ENCODE data around the gene SERPINA3.
"Not testable (repeated sequence)": the region's sequence is repeated elsewhere in the genome, so short reads cannot be mapped to it uniquely, and the experiment has no call there.

SERPINA3 gene

DNA sequence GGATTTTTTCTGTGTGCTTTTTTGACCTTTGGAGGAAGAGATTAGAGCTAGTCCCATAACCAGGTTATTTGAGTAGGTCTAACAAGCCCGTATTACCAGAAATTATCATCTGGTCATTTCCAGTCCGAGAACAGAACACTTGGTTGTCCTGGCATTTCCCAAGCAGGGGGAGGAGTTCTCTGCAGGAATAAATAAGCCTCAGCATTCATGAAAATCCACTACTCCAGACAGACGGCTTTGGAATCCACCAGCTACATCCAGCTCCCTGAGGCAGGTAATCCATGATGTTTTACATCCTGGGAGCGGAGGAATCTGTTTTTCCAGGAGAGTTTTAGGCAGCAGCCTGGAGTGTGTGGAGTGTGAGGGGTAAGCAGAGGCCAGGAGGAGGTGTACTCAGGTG lies at the start of gene SERPINA3:
Gene SERPINA3 (plus strand): TSS at position 218 of the 400 bp plus-strand sequence. CDS start 2,051 bp downstream, outside the sequence.
- DNase-seq (ENCODE audit: low read depth): no peak

DNA sequence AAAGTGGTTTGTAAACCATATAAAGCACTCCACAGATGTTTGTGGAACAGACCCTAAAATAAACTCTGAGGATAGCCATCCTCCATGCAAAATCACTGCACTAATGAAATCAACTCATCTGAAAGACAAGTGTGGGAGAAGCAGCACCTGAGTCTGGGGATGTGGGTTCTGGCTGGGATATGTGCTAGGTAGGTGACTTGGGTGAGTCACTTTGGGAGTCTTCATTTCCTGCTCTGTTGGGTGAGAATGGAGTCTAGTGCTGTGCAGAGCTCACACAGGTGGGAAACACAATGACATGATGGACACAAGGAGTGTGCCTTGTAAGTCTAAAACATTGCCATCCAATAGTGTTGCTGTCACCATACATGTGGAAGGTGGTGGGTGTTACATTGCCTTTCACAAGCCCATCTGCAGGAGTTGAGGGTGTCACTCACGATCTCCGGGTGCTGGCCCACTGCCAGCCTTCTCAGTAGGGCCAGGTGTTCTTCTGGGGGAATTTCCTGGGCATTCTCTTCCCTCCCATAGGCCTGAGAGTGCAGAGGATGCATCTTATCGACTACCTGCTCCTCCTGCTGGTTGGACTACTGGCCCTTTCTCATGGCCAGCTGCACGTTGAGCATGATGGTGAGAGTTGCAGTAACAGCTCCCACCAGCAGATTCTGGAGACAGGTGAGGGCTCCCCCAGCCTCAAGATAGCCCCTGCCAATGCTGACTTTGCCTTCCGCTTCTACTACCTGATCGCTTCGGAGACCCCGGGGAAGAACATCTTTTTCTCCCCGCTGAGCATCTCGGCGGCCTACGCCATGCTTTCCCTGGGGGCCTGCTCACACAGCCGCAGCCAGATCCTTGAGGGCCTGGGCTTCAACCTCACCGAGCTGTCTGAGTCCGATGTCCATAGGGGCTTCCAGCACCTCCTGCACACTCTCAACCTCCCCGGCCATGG lies 49.0 kb upstream of the SERPINA3 start:
- no peak for DNase-seq (ENCODE audit: low read depth)

DNA sequence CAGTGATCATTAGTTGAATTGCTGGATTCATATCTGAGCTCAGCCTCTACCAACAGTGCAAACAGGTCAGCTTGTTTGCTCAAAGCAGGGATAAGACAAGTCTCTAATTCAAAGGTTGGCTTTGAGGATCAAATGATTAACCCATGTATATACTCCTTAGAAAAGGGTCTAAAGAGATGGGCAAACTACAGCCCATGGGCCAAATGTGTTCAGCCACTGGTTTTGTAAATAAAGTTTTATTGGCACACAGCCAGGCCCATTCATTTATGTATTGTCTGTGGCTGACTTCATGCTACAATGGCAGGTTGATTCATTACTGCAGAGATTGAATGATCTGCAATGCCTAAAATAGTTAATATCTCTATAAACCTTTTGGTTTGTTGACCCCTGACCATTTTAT lies 47.8 kb upstream of the SERPINA3 start:
- no peak for DNase-seq (ENCODE audit: low read depth)

DNA sequence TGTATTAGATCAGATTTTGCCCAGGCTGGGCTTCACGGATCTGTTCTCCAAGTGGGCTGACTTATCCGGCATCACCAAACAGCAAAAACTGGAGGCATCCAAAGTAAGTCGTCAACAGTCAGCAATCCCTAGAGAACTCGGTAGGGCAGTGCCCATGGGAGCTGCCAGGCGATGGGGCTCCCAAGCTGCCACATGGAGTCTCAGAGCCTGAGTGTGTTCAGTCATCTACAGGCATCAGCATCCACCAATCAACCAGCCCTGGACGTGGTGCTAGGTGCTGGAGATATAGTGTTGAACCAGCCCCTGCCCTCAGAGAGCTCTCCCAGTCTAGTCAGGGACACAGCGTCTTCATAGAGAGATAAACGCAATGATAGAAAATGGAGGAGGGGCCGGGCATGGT lies 44.0 kb upstream of the SERPINA3 start:
- no peak for DNase-seq (ENCODE audit: low read depth)

DNA sequence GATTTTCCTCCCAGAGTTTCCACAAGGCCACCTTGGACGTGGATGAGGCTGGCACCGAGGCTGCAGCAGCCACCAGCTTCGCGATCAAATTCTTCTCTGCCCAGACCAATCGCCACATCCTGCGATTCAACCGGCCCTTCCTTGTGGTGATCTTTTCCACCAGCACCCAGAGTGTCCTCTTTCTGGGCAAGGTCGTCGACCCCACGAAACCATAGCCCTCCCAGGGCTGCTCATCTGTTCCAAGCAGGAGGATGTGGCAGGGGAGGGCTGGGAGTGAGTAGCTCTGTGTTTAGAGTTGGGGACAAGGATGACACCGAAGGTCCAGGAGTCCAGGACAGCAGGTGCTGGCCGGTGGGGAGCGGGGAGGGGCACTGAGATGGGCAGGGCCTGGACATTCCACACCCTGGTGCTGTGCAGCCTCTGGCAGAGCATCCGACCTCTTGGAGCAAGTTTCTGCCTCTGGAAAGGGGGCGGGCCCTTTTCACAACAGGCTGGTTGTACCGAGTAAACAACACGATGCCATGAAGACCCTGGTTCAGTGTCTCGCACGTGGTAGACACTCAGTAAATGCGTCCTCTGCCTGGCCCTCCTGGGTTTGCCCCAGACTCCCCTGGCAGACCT lies 42.7 kb upstream of the SERPINA3 start:
- no peak for DNase-seq (ENCODE audit: low read depth)

DNA sequence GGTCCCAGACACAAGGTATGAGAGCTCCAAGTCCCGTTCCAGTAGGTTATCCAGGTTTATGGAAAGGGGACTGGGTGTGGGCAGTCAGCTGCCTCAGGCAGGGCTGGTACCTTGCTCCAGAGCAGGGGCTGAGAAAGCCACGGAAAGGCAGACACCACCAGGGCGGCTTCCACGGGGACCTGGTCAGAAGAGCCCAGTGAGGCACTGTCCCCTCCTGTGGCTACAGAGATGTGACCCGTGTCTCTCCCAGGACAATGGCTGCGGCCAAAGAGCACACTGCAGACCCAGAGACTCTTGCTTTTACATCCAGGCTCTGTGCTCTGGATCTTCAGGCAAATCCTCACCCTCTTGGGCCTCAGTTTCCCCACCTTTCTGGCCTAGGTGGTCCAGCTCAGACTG lies 42.2 kb upstream of the SERPINA3 start:
- DNase-seq (ENCODE audit: low read depth): no peak

DNA sequence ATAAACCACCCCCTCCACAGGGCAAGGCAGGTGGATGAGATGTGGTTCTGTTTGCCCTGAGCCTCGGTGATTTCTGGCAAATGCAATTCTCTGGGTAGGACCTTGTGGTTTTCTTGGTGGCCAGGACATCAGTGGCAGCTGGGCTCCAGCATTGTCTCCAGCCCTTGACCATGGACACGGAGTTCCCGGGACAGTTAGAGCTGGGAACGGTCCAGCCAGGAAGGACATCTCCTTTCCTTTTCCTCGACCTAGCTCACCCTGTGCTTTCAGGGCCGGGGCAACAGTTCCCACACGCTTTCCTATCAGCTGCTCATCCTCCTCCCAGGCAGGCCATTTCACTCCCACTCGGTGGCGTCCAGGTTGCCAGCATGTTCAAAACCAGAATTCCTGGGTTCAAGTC lies 41.8 kb upstream of the SERPINA3 start:
- DNase-seq (ENCODE audit: low read depth): no peak

DNA sequence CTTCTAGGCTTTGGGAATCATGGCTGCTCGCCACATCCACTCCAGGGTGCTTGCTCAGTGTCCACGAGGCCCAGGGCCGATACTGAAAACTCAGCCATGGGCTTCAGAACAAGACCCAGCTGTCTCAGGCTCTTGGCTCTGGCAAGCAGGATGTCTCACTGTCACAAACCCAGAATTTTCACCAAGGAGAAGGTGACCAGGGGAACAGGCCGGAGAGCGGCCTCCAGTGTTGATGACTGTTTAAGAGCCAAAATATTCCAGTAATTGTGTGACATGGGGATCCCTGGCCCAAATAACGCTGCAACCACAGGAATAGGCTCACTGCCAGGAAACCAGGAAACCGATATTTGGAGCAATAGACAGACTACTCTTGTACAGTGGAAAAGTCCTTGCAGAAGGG lies 40.8 kb upstream of the SERPINA3 start:
- DNase-seq (ENCODE audit: low read depth): no peak

DNA sequence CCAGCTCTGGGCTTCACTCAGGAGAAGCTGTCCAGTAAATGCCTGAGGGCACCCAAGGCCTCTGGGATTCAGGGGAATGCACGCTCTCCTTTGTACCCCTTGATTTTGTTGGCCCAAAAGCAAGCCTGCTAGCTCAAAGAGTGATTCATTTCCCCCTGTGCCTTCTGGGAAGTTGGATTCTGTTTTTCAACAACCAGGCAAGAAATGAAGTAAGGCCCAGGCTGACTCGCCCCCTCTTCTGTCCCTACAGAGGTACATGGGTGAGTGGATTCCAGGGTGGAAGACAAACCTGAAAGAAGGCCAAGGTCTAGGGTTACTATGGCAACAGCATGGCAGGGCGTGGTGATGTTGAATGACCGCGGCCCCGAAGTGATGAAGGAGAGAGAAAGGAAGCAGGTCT lies 40.2 kb upstream of the SERPINA3 start:
- no peak for DNase-seq (ENCODE audit: low read depth)

DNA sequence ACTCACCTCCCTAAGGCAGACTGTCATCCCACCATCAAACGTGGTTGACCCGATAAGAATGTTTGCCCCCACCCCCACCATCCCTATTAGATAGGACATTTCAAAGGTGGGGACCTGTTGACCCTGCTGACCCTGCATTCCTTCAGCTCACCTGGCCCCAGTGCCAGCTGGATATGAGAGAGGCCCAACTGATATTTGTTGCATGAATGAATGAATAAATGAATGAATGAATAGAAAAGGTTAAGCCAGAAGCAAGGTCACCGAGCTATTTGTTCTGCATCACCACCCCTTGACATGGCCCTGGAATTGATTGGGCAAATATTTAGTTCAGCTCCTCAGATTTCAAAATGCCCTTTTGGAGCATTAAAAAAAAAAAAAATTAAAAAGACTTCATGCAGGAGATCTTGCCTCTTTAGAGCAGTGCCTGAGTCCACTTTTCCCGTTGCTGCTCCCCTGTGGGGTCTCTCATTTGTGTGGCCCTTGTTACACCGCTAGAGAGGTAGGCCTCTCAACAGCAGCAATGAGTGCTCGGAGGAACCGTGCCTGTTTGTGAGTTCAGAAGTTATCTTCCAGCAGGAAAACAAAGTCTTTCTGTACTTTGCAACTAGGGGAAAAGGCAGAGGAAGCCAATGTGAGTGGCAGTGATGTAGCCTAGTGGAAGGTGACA lies 39.4 kb upstream of the SERPINA3 start:
- no peak for DNase-seq (ENCODE audit: low read depth)

DNA sequence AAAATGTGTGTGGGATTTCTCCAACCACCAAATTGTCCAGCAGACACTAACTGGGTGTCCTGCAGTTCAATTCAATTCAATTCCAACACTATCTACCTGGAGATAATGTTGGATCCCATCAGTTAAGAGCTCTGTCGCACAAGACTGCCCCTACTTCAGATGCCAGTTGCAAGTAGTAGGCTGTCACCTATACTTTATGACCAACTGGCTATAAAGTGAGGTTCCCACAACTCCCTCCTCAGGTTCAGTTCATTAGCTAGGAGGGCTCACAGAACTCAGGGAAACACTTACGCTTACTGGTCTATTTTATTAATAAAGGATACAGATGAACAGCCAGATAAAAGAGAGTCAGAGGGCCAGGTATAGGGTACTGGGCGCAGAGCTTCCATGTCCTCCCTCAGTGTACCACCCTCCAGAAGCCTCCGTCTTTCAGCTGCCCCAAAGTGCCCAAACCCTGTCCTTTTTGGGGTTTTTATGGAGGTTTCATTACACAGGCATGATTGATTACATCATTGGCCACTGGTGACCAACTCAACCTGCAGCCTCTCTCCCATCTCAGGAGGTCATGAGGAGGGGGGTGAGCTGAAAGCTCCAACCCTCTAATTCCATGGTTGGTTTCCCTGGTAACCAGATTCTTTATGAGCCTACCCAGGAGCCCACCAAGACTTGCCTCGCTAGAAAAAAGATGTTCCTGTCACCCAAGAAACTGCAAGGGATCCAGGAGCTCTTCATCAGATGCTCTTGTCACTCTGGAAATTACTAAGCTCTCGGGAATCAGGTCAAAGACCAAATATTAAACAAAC lies 38.5 kb upstream of the SERPINA3 start:
- no peak for DNase-seq (ENCODE audit: low read depth)

DNA sequence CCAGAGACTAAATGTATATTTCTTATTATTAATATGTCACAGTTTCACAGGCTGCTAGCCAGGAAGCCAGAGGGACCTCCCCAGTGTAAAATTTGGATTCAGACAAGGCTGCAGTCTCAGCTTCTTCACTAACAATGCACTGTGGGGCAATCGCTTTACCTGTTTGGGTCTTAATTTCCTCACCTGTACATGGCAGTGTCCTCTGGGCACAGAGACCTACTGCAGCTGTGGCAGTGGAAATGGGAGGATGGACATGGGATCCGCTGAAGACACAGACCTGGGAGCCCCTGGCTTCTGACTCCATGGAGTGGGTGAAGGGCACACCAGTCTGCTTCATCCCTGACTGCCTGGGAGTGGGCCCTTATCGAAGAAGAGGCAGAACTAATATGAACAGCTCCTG lies 37.9 kb upstream of the SERPINA3 start:
- DNase-seq (ENCODE audit: low read depth): no peak

DNA sequence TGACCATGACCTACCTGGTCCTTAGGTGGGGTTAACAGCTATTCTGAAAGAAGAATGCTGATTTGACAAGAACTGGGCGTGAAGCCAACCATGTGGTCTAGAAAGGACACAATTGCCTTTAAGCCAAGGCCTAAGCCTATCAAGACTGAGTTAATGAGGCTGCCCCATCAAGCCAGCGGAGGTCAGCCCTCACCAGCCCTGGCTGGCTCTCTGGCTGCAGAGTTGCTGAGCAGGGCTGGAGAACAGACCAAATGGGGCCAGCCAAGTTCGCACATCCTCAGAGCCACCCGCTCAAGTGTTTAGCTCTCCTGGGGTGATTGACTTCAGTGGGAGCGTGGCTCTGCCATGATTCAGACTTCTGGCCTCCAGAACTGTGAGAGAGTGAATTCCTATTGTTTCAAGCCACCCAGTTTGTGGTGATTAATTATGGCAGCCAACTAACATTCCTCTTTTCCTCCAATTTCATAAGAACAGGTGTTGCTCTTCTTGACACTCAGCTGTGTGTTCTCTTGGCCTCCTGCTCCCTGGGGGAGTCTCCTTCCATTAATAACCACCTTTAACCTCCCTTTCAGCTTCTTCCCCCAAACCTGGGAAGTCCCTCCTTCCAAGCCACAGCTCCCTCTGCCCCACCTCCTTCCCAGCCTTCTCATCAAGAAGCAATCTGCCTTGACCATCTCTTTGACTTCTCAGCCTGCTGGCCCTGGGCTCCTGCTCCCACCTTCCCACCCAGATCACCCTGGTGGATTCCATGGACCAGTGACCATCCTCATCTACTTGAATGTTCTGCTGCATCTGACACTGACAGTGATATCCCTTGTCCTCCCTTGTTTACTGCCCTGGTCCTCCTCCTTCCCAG lies 36.2 kb upstream of the SERPINA3 start:
- DNase-seq (ENCODE audit: low read depth): no peak

DNA sequence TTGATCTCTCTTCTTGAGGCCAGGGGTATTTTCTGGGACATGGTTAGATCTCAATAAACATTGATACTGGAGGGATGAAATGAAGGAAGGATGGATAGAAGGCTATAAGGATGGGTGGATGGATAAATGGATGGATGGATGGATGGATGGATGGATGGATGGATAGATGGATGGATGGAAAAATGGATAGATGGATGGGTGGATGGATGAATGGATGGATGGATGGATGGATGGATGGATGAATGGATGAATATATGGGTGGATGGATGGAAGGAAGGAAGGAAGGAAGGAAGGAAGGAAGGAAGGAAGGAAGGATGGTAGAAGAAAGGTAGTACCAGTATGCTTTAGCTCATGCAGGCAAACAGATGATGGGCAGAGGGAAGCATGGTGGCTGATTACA lies 34.7 kb upstream of the SERPINA3 start:
- DNase-seq (ENCODE audit: low read depth): not testable (repeated sequence)

DNA sequence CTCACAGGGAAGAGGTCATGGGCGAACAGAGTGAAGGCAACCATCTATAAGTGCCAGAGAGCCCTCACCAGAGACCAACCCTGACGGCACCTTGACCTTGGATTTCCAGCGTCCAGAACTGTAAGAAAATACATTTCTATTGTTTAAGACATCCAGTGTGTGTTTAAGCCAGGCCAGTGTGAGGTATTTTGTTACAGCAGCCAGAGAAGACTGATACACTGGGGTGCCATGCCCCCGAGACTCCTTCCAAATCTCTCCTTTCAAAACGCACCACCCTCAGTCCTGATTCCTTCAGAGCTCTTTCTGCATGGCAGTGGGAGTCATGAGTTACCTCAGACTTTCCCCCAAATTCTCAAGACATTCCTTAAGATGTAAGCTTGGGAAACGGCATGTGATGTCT lies 33.5 kb upstream of the SERPINA3 start:
- DNase-seq (ENCODE audit: low read depth): no peak

DNA sequence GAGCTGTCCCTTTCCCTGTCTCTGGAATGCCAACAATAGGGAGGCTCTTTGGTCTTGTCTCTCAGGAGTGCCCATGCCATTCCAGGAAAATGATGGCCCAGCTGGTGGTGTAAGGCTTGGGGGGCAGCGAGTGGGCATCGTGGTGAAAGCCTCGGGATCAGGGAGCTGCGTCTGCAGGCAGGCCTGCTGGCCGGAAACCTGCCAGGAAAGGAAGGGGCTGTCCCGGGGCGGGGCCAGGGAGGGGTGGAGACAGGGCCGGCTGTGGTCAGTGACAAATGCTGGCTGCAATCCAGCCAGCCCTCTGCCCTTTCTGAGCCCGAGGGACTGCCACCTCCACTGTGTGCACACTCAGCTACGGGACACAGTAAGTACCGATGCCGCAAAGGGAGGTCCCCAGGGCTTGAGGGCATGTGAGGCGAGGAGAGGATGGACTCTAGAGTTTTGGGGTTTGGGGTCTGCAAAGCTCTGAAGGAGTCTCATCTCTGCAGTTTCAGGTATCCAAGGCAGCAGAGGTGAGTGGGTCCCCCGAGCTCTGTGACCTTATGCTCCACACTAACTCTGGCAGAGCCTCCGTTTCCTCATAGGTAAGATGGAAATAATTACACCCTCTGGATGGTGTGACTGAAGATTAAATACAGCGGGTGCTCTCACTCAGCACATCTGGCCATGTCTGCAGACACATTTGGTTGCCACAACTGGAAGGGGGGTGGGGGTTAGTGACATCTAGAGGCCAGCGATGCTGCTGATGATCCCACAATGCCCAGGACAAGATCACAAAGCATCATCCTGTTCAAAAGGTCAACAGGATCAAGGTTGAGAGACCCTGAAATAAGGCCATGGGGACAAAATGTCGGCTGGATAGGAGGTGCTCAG lies 30.8 kb upstream of the SERPINA3 start, which contains the start of gene SERPINA5:
Gene SERPINA5 (plus strand): TSS at position 300 of the 873 bp plus-strand sequence. CDS start 5,937 bp downstream, outside the sequence.
- DNase-seq (ENCODE audit: low read depth): no peak

DNA sequence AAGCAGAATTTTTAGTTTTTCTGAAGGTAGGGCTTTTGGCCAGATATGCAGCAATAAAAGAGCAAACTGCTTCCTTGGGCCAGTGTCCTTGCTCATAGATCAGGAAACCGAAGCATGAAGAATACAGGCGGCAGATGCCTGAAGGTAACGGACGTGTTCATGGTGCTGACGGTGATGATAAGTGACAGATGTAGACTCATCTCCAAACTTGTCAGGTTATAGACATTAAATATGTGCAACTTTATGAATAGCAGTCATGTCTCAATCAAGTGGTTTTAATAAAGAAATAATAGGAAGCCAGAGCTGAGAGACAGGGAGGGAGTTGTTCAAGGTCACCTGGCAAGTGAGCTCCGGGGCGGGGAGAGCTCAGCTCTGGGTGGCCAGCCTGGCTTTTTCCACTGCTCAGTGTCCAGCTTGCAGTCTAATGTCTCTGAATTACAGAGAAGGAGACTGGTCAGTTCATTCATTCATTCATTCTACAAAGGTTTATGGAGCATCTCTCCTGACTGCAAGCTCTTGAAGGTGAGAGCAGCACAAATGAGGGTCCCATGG lies 29.9 kb upstream of the SERPINA3 start:
- DNase-seq (ENCODE audit: low read depth): no peak

DNA sequence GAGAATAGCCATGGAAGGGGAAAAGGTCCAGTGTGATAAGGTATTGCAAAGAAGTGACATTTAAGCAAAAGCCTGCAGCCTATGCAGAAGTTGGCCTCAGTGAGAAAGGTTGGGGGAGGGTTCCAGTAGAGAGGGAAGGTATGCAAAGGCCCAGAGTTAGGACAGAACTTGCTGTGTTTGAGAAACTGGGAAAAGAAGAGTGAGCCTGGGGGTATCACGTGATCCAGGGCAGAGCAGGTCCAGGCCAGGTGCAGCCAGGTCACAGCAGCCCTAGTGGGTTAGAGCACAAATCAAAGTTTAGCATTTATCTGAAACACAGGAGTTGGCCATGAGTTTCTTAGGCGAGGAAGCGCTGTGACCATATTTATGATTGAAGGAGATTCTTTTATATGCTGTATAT lies 29.3 kb upstream of the SERPINA3 start:
- DNase-seq (ENCODE audit: low read depth): no peak

DNA sequence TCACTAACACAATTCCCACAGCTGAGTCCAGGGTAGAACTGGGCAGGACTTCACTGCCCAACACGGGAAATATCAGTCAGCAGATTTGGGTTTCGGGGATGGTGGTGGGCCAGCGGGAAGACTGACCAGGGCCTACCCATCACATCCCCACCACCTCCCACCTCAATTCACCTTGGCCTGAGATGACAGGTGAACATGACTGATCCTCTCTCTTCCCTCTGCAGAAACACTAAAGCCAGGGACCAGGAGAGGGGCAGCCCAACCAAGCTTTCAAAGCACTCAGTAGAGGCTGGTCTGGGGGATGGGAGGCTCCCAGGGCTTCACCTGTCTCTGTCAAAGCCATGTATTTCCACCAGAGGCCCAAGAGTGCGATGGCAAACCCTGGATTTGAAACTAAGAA lies 28.6 kb upstream of the SERPINA3 start:
- no peak for DNase-seq (ENCODE audit: low read depth)

Data from stimulated activated CD8-positive, alpha-beta memory T cell treated with anti-CD3 and anti-CD28 coated beads, Interleukin-4, amount 100 ng/mL, for 24 hours (primary cell).